GM06990 (cell line): ENCODE measurements around the gene BROX.
"Not testable (repeated sequence)": the region's sequence is repeated elsewhere in the genome, so short reads cannot be mapped to it uniquely, and the experiment has no call there.

Experiments used
- DNase-seq: peaks from one replicate; pipeline ENCODE4 v3.0.0-alpha.2; 2011; ENCODE audit not compliant: insufficient read length; ENCODE audit errors: extremely low read depth
- H3K27me3 ChIP-seq: replicated peaks from 2 replicates; pipeline ENCODE4 v1.6.0; 2011; ENCODE audit warnings: low read length; ENCODE audit not compliant: control insufficient read depth, insufficient read depth
- H3K36me3 ChIP-seq: 2 replicates; pipeline ENCODE4 v1.5.1; 2011; ENCODE audit warnings: low read length; ENCODE audit not compliant: control insufficient read depth, insufficient read depth
- H3K4me3 ChIP-seq: replicated peaks from 2 replicates; pipeline ENCODE4 v1.5.1; 2011; ENCODE audit warnings: low read depth, mild to moderate bottlenecking, control low read depth, low read length
- TF ChIP-seq, protein P1 (sequence below): IDR thresholded peaks from 2 replicates; pipeline ENCODE4 v1.5.1; 2011; ENCODE audit warnings: low read length, control low read depth, mild to moderate bottlenecking, inconsistent platforms; ENCODE audit not compliant: insufficient read depth, poor library complexity, severe bottlenecking

Gene BROX

DNA sequence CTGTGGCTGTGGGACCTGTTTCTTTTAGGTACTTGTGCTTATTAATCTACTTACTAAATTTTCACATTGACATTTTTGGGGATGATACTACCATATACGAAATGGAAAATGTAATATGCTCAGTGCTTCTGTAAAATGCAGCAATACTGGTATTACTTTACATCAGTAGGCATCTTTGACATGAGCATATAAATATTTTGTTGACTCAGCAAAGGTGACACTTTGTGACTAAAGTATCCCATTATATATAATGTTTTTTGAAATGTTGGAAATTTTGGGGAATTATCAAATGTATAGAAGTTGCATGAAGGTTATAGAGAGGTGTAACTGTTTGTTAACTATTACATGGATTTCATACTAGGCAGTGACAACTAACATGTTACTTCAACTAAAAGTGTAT is 22.4 kb downstream of the BROX start:
- H3K4me3 ChIP-seq, result no peak overlapping the region
- H3K27me3 ChIP-seq, result no peaks in the 10 kb centered on the region
- TF ChIP-seq, protein P1, sequence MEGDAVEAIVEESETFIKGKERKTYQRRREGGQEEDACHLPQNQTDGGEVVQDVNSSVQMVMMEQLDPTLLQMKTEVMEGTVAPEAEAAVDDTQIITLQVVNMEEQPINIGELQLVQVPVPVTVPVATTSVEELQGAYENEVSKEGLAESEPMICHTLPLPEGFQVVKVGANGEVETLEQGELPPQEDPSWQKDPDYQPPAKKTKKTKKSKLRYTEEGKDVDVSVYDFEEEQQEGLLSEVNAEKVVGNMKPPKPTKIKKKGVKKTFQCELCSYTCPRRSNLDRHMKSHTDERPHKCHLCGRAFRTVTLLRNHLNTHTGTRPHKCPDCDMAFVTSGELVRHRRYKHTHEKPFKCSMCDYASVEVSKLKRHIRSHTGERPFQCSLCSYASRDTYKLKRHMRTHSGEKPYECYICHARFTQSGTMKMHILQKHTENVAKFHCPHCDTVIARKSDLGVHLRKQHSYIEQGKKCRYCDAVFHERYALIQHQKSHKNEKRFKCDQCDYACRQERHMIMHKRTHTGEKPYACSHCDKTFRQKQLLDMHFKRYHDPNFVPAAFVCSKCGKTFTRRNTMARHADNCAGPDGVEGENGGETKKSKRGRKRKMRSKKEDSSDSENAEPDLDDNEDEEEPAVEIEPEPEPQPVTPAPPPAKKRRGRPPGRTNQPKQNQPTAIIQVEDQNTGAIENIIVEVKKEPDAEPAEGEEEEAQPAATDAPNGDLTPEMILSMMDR, result no peak
- DNase-seq, result no peak
- no peaks in the 10 kb centered on the region; the same call in 1 of the 2 replicates for H3K36me3 ChIP-seq

DNA sequence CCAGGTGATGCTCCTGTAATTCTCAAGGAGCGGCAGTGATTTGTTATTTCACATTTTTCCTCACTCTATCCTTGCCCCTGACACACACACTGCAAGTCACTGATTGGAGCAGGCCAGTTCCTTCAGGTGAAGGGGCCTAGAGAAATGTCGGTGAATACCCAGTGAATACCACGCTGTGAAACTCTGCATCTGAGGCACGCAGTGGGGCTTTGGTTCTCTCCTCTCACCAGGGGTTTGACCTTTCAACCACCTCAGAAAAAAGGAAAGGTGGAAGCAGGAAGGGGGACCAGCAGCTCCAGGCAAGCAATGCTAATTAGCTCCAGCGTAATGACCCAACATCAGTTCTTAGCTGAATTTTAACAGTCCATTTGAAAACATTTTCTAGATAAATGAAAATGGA is 24.1 kb downstream of the BROX start:
- Histone ChIP-seq H3K4me3 (no peak overlapping the region), H3K27me3 (no peaks in the 10 kb centered on the region), H3K36me3 (no peaks in the 10 kb centered on the region; the same call in 1 of the 2 replicates)
- DNase-seq, result no peak
- TF ChIP-seq, protein P1, result no peak

DNA sequence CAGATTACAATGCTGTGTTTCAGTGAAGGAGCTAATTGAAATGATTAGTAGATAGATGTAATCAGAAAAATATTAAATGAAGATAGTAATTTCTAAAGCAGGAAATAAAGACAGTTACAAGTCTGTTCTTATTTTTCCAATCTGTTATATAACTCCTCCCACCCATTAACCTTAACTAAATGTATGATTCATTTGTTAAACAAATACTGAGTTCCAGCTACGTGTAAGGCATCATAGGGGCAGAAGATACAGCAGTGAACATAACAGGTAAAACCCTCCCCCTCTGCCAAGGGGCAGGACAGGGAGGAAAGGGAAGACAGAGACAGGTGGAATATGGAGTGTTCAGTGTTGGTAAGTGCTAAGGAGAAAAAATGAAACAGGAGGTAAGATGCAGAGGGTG is 24.6 kb downstream of the BROX start, which contains the start of gene FAM177B:
Gene FAM177B (plus strand): TSS at position 231 of the 400 bp plus-strand sequence. CDS start 9,344 bp downstream, outside the sequence.
- TF ChIP-seq, protein P1, result no peak
- no peaks in the 10 kb centered on the region for H3K27me3 ChIP-seq
- H3K4me3 ChIP-seq, result no peak within 1 kb of the TSS
- H3K36me3 ChIP-seq, result no peaks in the 10 kb centered on the region; the same call in 1 of the 2 replicates
- no peak for DNase-seq

DNA sequence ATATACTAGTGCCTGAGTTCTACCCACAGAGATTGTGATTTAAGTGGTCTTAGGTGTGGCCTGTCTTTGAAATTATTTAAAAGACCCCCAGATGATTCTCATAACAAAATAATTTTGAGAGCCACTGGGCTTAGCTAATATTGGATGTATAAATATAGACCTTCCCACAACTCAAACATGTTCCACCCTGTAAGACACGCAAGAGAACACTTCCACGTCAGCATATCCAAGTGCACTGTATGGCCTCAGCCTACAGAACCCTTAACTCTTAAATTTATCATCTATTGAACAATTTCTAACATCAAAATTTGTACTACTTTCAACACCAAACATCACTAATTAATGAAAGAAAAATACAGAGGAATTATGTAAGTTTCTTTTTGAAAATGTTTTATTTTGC is 27.1 kb downstream of the BROX start:
- TF ChIP-seq, protein P1, result no peak

DNA sequence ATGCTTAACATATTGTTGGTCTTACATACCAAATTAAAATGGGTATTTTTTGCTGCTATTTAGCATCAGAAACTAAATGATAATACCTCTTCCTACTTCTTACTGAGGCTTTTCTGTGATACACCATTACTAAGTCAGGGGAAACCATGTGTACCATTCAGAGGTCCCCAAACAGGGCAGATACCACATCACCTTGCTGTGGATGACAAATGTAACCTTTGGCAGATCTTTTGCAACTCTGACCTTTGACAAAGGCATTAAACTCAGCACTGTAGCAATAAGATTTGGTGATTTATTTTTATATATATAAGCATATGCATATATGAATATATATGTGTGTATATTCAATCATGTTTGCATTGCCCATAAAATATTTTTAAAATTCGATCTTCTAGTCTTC is 27.6 kb downstream of the BROX start:
- DNase-seq, result no peak
- TF ChIP-seq, protein P1, result no peak
- H3K36me3 ChIP-seq, result no peaks in the 10 kb centered on the region; the same call in 1 of the 2 replicates
- no peak overlapping the region for H3K4me3 ChIP-seq
- no peaks in the 10 kb centered on the region for H3K27me3 ChIP-seq

More for the DNA sequence above, 27.1 kb downstream of the BROX start:
- Histone ChIP-seq H3K36me3 (no peaks in the 10 kb centered on the region; the same call in 1 of the 2 replicates), H3K27me3 (no peaks in the 10 kb centered on the region), H3K4me3 (no peak overlapping the region)
- no peak for DNase-seq

DNA sequence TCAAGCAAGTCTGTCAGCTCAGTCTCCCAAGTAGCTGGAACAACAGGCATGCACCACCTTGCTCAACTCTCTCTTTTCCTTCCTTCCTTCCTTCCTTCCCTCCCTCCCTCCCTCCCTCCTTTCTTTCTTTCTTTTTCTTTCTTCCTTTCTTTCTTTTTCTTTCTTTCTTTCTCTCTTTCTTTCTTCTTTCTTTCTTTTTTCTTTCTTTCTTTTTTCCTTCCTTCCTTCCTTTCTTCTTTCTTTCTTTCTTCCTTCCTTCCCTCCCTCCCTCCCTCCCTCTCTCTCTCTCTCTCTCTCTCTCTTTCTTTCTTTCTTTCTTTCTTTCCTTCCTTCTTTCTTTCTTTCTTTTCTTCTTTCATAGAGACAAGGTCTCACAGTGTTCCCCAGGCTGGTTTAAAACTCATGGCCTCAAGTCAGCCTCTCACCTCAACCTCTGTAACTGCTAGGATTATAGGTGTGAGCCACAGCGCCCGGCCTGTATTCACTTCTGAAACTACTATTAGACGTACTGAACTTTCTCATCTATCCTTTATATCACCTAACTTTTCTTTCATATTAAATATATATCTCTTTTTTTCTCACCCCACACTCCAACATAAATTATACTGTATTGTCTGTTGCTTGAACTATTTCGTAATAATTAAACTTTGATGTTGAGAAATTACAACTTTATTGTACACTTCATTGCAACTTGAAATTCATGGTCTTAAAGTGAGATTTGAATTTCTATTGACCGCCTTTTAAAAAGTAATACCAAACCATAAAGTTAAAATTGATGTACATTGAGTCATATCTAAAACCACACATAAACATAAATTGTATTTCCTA is 29.5 kb downstream of the BROX start:
- not testable (repeated sequence) for H3K36me3 ChIP-seq, H3K4me3 ChIP-seq, DNase-seq, H3K27me3 ChIP-seq
